Activated T-cell treated with anti-CD3 and anti-CD28 coated beads for 48 hours (primary cell): Measurements from ENCODE around the gene PRR20G.
"Not testable (repeated sequence)": the region's sequence is repeated elsewhere in the genome, so short reads cannot be mapped to it uniquely, and the experiment has no call there.

Experiments
- DNase-seq: peaks from one replicate; pipeline ENCODE4 v3.0.0-alpha.2; 2020; ENCODE audit warnings: low read depth

Gene PRR20G

DNA sequence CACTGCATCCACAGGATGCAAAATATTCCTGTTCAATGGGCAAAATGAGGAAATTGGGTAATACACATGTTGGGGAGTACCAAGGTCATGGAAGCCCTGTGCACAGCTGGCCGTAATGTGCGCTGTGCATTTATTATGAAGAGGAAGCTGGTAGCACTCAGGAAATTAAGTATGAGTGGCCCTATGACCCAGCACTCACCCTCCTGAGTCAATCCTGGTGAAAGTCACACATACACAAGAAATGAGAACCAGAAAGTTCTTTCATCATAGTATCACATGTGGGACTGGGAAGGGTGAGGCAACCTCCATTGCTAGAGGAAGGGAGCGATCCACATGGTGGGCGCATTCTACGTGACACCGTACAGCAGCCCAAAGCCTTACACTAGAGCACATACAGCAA is 11.4 kb upstream of the PRR20G start:
- no peak for DNase-seq

DNA sequence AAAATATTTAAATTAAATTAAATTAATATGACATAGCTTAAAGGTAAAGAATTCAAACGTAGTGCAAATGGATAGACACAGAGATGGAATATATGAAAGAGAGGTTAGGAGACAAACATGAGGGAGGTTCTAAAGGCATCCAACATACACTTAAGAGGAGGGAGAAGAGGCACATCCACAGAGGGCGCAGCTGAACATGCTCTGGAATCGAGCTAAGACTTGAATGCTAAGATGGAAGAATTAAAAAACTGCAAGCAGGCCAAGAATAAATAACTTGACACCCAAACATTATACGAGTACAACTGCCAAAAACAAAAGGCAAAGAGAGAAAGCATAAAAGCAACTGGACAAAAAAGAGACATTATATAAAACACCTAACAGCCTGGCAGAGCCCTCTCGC is 9.1 kb upstream of the PRR20G start:
- no peak for DNase-seq

DNA sequence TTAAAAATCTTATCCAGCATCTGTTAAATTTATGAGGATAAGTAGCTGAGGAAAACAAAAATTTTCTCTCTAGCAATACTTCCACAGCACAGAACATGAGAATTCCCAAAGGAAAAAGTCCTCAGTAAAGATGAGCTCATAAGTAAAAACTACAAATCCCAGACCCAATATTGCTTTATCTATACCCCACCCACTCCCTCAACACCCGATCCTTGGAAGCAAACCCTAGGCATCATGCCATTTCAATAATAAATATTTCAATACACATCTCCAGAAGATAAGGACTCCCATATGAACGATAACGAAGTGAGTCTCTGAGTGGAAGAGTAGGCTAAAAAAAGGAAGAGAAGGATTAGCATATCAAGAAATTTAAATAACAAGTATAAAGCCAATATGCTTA is 8.3 kb upstream of the PRR20G start:
- no peak for DNase-seq

DNA sequence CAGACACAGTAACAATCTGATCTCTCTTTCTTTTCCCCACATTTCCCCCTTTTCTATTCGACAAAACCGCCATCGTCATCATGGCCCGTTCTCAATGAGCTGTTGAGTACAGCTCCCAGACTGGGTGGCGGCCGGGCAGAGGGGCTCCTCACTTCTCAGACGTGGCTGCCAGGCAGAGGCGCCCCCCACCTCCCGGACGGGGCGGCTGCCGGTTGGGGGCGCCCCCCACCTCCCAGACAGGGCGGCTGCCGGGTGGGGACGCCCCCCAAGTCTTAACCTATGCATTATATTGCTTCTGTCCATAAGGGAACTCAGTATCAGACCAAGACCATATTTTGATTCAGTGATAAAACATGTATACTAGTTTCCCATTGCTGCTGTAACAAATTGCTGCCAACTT is 5.8 kb upstream of the PRR20G start:
- DNase-seq, result not testable (repeated sequence)

DNA sequence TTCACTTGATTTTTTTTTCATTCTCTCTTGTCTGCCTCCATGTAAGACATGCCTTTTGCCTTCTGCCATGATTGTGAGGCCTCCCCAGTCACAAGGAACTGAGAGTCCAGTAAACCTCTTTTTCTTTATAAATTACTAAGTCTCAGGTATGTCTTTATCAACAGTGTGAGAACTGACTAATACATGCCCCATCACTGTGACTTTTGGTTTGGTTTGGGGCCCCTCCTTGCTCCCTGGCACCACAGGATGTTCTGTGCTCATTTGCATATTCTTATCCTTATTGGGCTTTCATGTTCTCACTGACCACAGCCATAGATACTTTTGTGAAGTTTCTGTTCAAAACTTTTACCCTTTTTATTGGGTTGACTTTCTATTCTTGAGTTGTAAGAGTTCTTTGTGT is 3.8 kb upstream of the PRR20G start:
- DNase-seq, result no peak

DNA sequence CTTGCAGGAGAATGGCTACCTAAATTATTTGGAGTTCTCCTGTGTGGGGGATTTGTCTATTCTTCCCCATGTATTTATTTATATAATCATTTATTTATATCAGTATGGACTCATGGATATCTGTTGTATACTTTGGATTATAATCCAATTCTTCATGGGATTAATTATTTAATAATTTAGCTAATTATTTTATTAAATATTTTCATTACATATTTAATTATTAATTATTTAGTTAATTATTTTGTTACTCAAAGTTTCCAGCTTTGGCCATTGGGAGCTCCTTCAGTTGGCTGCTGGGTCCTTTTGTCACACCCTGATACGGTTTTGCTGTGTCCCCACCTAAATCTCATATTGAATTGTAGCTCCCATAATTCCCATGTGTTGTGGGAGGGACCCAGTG is 3.3 kb upstream of the PRR20G start:
- no peak for DNase-seq

DNA sequence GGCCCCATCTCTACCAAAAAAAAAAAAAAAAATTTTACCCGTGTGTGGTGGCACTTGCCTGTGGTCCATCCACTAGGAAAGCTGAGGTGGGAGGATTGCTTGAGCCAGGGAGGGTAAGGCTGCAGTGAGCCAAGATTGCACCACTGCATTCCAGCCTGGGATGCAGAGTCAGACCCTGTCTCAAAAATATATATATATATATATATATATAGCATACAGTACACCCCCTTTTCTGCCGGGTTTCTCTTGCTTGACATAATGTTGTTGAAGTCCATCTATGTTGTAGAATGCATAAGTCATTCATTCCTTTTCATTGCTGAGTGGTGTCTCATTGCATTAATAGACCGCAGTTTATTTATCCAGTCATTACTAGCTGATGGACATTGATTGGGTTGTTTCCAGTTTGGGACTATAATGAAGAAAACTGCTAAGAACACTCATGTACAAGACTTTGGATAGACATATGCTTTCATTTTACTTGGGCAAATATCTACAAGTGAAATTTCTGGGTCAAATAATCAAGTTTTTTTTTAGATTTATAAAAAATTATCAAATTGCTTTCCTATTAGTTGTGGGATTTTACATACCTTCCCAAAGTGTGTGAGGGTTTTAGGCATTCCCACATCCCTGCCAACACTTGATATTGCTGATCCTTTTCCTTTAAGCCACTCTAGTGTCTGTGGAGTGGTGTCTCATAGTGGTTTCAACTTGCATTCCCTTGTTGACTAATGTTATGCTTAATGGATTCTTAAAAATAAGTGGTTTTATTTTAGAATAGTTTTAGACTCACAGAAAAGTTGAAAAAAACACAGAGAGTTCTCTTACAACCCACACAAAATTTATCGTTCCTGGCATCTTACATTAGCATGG is 2.1 kb upstream of the PRR20G start:
- no peak for DNase-seq

DNA sequence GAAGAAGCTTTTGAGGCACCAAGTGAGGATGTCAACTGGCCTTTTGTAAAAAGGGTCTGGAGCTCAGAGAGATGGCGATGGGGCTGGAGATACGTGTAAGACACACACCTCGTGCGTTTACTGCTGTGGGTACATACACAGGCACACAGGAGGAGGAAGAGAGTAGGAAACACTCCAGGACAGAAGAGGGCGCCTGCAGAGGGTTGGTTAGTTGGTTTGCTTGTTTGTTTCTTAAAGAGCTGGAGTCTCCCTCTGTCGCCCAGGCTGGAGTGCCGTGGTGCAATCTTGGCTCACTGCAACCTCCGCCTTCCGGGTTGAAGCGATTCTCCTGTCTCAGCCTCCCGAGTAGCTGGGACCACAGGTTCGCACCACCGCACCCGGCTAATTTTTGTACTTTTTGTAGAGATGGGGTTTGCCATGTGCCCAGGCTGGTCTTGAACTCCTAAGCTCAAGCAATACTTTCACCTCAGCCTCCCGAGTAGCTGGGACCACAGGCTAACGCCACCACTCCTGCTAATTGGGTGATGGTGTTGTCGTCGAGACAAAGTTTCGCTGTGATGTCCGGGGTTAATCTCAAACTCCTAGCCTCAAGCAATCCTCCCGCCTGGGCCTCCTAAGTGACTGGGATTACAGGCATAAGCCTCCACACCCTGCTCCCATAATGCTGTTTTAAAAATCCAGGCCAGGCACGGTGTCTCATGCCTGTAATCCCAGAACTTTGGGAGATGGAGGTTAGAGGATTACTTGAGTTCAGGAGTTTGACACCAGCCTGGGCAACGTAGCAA is 1.3 kb upstream of the PRR20G start:
- no peak for DNase-seq

DNA sequence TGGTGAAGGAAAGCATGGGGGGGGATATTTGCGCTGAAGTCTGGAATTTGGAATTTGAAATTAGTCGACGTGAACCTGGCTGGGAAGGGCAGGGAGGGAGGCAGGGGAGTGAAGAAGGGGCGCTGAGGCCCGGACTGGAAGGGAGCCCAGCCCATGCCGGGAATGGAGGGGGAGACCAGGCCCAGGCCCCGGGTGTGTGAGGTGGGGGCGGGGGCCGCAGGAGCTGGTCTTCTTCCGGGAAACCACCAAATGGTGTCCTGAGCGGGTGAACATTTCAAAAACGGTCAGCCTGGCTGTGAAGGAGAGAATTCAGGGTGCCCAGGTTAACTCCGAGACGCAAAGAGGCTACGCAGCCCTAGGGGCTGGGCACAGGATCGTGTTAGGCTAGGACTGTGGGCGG is 497 bp upstream of the PRR20G start:
- no peak for DNase-seq

DNA sequence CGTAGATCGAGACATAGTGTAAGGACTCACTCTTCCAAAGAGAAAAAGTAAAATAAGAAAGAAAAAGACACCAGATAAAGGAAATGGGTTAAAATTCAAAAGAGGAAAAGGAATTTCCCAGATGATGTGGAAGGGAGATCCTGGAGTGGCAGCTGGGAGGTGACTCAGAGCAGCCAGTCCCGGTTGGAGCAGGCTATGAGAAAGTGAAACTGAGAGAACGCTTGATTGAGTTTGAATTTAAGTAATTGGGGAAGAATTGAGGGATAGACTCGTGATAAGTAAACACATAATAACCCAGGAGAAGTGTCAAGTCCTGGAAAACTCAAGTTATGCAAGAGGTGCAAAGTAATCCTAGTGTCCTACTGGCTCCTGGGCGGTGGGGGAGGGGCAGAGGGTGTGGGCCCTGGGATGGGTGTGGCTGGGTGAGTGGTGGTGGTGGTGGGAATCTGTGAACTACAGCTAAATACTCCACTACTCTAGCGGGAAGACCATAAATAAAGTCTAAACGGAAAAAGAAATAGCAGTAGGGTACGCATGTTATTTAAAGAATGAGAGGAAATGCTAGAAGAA is 1.2 kb downstream of the PRR20G start:
- no peak for DNase-seq

DNA sequence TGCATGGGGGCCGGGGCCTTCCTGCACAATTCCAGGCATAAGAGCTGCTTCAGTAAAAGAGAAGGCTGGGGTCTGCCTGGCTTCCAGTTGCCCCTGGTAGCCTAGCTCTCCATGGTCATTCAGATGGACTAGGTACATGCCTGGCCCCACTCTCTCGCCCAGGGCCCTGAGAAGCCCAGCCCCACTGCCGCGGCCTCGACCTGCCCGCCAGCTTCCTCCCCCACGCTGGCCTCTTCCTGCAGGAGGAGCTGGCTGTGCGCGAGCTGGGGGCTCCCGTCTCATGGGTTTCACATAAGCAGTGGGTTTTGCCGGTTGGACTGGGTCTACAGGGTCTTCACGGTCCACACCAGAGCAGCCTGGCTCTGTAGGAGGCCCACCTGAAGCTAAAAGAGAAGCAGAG is 3.6 kb downstream of the PRR20G start:
- no peak for DNase-seq

DNA sequence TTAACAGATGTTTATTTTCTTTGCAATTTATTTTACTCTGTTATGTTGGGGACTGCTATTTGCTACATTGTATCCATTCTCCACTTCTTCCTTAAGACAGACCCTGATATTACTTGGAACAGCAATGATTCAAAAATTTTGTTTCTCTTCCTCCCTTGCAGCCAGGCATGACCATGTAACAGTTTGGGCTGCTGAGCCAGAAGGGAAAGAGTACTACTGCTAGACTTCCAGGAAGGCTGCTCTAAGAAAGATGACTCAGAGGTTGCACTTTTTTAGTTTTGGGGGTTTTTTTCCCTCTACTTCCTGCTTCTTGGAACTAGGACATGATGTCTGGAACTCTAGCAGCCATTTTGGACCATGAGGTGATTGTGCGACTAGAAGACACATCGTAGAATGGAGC is 10.3 kb downstream of the PRR20G start:
- no peak for DNase-seq

DNA sequence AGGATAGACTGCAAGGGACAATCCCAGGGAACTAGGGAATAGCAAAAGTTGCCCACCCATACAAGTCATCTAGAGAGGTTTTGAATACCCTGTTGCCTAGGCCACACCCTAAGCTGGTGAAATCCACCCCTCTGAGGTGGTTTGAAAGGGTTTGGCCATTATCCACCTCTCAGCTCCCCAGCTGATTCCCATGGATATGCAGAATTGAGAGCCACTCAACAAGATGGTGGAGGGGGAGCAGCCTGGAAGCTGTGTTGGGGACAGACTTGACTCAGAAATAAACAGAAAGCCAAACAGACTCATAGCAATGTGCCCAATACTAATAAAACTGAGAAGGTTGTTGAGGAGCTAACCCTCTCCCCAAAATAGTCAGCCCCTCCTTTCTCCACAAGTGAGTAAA is 10.9 kb downstream of the PRR20G start:
- no peak for DNase-seq

DNA sequence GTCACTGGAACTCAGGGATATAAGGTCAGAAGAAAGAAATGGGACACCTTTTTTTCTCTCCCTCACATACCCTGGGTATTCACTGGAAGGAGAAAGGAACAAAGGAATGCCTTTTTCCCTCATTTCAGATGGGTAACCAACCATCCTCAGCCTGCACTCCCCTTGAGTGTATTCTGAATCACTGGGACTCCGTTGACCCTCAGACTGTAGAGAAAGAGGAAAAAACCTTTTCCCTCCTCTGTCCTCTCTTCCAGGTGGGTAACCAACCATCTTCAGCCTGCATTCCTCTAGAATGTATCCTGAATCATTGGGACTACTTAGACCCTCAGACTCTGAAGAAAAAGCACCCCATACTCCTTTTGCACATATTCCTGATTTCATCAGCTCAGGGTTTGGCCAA is 11.4 kb downstream of the PRR20G start:
- DNase-seq, result no peak

DNA sequence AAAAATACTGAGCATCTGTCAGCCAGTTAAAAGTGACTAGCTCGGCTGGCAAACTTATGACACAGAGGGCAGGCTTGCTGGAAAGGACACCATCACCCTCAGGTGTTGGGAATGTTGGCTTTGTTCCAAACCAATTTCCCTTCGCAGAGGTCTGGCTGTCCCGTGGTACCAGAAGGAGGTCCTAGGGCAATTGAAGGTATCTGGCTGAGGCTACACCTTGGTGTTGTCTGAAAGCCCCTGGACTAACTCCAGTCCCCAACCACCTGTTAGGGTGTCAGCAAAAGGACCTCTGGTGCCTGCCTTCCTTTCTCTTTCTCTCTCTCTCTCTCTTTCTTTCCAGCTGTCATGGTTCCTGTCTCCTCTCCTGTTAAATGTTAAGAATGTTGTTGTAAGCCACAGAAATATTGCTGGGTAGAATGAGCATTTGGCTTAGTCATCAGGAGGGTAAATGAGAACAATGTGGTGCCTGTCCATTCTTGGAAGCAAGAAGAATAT is 12.5 kb downstream of the PRR20G start:
- no peak for DNase-seq

DNA sequence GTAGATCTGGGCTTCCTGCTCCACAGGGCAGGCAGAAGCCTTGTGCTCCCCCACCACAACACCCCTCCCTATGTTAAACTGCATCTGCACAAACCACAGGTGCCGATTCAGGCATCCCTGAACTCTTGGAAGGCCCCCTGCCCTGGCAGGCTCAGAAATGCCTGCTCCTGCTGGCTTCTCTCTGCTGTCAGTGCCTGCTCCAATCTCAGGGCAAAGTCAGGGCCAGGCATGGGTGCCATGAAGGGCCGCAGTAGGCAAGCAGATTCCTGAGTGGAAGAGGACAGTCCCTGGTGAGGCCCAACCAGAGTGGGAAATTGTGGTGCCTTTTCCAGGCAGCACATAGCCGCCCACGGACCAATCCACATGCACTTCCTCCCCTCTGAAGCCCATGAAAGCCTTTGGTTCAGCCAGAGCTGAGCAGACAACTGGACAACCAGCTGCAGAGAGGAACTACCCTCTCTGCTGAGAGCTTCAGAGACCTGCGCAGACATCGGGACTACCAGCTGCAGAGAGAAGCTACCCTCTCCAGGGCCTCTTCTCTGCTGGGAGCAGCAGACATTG is 13.6 kb downstream of the PRR20G start:
- DNase-seq, result no peak

DNA sequence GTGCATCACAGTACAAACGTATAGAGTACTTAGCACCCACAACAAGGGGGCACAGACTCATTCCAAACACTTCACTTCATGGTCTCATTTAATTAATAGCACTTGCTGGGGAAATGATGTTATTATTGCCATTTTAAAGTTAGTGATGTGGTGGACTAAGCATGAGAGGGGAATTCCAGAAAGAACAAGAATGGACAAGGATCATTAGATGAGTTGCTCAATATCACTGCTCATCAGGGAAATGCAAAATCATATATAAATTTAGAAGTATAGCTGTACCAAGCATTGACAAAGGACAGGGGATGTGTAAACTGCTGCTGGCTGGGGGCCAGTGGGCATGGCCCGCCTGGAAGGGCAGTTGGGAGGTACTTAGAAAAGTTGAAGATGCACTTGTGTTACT is 14.6 kb downstream of the PRR20G start:
- DNase-seq, result no peak

DNA sequence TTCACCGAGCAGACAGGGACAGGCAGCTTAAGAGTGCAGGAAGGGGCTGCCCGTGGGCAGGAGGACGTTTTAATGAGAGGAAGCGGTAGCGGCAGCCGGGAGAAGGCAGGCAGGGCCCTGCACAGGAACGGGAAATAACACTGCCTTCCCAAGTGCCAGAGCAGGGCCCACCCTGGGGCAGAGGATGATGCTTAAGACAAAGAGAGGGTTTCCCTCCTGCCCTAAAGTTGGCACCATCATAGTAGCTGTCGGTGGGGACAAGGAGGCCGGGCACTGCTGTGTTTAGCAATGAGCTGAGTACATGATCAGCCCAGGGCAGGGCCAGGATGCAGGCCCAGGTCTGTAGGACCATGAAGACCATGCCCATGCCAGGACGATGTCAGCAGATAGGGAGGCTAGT is 21.7 kb downstream of the PRR20G start:
- no peak for DNase-seq

DNA sequence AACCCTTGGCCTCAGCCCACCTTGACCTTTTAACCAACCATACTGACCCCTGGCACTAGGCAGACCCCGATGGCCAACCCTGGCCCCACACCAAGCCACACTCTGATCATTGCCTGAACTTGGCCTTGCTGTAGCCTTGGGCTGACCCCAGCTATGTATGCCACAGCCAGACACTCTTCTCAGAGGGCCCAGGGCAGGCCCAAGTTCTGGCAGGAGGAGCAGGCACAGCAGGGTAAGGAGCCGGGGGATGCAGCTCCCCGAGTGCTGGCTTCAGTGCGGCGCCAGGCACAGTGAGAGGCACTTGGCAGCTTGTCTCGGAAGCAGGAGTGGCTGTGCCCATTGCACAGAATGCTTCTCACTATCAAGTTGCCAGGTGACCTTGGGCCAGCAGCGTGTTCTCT is 22.3 kb downstream of the PRR20G start:
- DNase-seq, result no peak

DNA sequence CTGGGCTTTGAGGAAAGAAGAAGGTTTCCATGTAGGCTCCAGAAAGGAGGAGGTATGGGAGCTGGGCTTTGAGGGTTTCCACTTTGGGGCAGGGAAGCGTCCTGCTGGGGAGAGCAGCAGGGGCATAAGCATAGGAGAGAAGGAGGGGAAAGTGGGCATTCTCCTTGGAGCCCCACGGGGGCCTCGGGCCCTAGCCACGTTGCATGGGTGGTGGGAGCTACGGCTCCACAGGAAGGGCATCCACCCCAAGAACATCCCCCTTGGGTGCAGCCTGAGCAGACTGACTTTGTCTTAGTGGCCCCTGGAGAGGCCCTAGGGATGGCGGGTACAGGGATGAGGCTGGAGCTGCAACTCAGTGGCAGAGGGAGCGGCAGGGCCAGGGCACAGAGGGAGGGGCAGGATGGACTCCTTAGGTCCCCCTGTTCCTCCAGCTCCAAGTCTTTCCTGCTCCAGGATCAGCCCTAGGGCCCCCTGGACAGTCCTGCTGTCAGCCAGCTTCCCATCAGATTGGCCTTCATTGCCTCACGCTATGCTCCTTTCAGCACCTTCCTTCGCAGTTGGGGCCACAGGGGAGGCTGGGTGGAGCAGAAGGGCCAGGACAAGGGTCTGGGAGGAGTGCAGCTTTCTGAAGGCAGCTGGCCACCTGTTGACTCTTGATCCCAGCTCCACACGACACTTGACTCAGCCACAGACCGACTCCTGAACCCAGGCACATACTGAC is 22.9 kb downstream of the PRR20G start:
- no peak for DNase-seq

DNA sequence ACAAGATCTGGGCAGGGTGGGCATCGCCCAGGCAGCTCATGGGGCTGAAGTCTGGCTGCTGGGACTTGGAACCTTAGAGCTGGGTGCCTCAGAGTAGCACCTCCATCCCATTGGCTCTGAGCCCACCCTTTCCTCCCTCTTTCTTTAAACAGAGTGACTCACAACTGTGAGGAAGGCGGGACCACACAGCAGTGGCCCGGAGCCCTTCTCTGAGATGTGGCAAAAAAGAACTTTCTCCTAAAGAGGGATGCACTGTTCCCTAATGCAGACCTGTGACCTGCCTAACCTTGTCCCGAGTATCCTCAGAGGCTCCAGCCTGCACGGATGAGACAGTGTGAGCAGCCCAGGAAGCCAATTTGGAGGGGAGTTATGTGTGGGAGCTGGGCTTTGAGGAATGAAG is 23.6 kb downstream of the PRR20G start:
- no peak for DNase-seq
